ENCODE measurements around the gene OOSP1. TPM values are rescaled to one million over a fixed set of nuclear protein-coding genes. Genes with fewer than 3 reads are reported as not detected.

The OOSP1 gene
- total RNA-seq, 1 donor from 2014 or later = not detected

DNA sequence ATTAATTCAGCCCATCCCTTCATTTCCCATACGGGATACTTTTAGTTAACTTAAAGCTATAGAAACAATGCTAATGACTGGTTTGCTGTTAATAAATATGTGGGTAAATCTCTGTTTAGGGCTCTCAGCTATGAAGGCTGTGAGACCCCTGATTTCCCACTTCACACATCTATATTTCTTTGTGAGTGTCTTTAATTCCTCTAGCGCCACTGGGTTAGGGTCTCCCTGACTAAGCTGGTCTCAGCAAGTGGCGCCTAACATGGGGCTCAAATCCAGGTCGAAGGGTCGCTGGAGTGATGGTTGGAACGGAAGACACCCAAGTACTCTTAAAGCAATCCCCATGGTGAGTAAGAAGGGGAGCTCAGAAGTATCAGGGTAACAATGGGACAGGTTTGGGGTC, 14.4 kb upstream of the OOSP1 start:
- intact Hi-C loops (cut with DNase I) = no loop called here
- Histone ChIP-seq H3K36me3 (no peaks in the 10 kb centered on the region), H3K4me1 (no peaks in the 10 kb centered on the region), H3K9me3 (peaks cover 38% of the 10 kb centered on the region), H3K4me3 (no peak overlapping the region), H3K27me3 (no peaks in the 10 kb centered on the region), H3K27ac (no peak overlapping the region)
- ATAC-seq = no peak
- TF ChIP-seq, protein P1, sequence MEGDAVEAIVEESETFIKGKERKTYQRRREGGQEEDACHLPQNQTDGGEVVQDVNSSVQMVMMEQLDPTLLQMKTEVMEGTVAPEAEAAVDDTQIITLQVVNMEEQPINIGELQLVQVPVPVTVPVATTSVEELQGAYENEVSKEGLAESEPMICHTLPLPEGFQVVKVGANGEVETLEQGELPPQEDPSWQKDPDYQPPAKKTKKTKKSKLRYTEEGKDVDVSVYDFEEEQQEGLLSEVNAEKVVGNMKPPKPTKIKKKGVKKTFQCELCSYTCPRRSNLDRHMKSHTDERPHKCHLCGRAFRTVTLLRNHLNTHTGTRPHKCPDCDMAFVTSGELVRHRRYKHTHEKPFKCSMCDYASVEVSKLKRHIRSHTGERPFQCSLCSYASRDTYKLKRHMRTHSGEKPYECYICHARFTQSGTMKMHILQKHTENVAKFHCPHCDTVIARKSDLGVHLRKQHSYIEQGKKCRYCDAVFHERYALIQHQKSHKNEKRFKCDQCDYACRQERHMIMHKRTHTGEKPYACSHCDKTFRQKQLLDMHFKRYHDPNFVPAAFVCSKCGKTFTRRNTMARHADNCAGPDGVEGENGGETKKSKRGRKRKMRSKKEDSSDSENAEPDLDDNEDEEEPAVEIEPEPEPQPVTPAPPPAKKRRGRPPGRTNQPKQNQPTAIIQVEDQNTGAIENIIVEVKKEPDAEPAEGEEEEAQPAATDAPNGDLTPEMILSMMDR (IDR thresholded peaks at IDR 0.05) = no peak
- no peak for DNase-seq

DNA sequence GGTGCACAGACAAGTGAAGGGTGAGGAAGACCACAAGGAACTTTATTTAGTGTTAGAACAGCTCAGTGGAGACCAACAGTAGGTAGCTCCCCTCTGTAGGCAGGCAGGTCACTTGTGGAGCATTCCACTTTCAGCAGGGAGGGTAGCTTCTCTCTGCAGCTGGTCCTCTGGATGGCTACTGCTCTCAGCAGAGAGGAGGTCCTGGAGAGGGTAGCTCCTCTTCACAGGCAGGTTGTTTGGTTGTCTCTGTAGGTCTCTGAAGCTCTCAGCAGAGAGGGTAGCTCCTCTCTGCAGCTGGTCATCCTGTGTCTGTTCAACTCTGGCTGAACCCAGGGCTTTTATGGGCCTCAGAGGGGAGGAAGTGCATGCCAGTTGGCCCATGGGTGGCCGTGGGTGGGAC, 6.5 kb upstream of the OOSP1 start:
- TF ChIP-seq, protein P1 (IDR thresholded peaks at IDR 0.05) = no peak
- Histone ChIP-seq H3K4me3 (no peak overlapping the region), H3K4me1 (no peaks in the 10 kb centered on the region), H3K27ac (no peak overlapping the region), H3K36me3 (no peaks in the 10 kb centered on the region), H3K9me3 (no peaks in the 10 kb centered on the region), H3K27me3 (no peaks in the 10 kb centered on the region)
- DNase-seq (no peak), ATAC-seq (no peak)
- intact Hi-C loops (cut with DNase I) = no loop called here

DNA sequence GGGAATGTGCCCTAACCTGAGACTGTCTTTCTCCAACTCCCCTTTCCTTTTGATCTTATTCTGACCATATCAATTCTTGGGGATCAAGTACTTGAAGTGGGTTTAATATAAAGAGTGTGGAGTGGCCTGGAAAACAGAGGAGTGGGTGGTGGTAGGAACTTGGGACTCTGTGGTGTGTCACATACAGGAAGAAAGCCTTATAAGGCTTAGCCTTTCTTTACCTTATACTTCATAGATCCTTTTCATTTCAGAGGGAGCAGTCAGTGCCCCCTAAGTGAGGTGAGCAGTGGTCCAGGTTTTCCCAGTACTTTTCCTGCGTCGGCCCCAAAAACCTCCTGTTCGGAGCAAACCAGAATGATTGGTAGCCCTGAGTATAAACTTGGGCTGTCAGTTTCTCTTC, 486 bp downstream of the OOSP1 start:
- no peak for ATAC-seq
- no peak overlapping the region for H3K27ac ChIP-seq
- H3K27me3 ChIP-seq = no peaks in the 10 kb centered on the region
- no peak for DNase-seq
- TF ChIP-seq, protein P1 (IDR thresholded peaks at IDR 0.05) = no peak
- intact Hi-C loops (cut with DNase I) = no loop called here
- no peak overlapping the region for H3K4me3 ChIP-seq
- no peaks in the 10 kb centered on the region for H3K9me3 ChIP-seq
- no peaks in the 10 kb centered on the region for H3K4me1 ChIP-seq
- no peaks in the 10 kb centered on the region for H3K36me3 ChIP-seq

DNA sequence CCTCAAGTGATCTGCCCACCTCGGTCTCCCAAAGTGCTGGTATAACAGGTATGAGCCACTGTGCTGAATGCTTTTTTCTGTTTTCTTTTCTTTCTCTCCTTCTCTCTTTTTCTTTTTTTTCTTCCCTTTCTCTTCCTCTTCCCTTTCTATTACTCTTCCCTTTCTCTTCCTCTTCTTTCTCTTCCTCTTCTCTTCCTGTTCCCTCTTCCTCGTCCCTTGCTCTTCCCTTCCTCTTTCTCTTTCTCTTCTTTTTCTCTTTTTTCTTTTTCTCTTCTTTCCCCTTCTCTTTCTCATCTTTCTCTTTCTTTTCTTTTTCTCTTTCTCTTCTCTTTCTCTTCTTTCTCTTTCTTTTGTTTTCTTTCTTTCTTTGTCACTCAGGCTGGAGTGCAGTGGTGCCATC, 1.2 kb downstream of the OOSP1 start:
- intact Hi-C loops (cut with DNase I) = no loop called here
- no peaks in the 10 kb centered on the region for H3K9me3 ChIP-seq
- DNase-seq (no peak), ATAC-seq (no peak)
- no peak overlapping the region for H3K27ac ChIP-seq
- TF ChIP-seq, protein P1 (IDR thresholded peaks at IDR 0.05) = no peak
- H3K27me3 ChIP-seq = no peaks in the 10 kb centered on the region
- no peaks in the 10 kb centered on the region for H3K4me1 ChIP-seq
- H3K36me3 ChIP-seq = no peaks in the 10 kb centered on the region
- no peak overlapping the region for H3K4me3 ChIP-seq

DNA sequence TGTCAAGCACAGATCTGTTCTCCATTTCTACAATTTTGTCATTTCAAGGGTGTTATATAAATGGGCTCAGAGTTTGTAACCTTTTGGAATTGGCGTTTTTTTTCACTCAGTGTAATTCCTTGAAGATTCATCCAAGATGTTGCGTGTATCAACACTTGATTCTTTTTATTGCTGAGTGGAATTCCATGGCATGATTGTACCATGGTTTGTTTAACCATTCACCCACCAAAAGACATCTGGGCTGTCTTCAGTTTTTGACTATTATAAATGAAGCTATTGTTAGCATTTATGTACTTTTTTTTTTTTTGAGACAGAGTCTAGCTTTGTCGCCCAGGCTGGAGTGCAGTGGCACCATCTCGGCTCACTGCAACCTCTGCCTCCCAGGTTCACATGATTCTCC, 2.9 kb downstream of the OOSP1 start:
- Histone ChIP-seq H3K27ac (no peak overlapping the region), H3K9me3 (no peaks in the 10 kb centered on the region), H3K4me1 (no peaks in the 10 kb centered on the region), H3K4me3 (no peak overlapping the region), H3K27me3 (no peaks in the 10 kb centered on the region), H3K36me3 (no peaks in the 10 kb centered on the region)
- no peak for ATAC-seq
- no peak for DNase-seq
- TF ChIP-seq, protein P1 (IDR thresholded peaks at IDR 0.05) = no peak
- intact Hi-C loops (cut with DNase I) = no loop called here

DNA sequence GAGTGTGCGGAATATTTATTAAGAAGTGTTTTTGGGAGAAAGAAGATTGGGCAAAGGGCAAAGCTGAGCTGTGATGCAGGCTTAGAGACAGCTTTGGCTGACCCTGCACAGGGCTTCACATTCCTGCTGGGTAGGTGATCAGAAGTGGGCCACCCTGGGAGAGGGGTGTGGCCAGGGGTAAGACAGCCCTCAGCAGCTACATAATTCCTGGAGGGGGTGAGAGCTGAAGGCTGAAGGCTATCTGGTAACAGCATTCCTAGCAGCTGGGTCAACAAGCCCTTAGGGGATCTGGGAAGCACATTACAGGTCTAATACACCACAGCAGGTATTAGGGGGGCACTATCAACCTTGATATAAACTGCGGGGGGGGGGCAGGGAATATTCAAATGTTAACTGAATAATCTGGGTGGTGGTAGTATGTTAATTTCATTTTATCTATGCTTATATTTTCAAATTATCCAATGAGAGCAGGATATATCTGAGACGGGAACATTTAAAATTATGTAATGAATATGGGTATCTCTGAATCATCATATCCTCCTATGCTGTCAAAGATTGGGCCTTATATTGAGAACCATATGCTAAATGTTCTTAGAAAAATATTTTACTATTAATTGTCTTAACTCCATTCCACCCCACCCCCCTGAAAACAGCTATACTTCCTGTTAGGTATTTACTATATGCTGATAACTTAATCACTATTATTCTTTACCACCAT, 5.9 kb downstream of the OOSP1 start:
- Histone ChIP-seq H3K27ac (no peak overlapping the region), H3K36me3 (no peaks in the 10 kb centered on the region), H3K27me3 (no peaks in the 10 kb centered on the region), H3K4me3 (no peak overlapping the region), H3K4me1 (no peaks in the 10 kb centered on the region), H3K9me3 (no peaks in the 10 kb centered on the region)
- DNase-seq = no peak
- intact Hi-C loops (cut with DNase I) = no loop called here
- ATAC-seq = no peak
- TF ChIP-seq, protein P1 (IDR thresholded peaks at IDR 0.05) = no peak

All from upper lobe of right lung (tissue), 1 donor.